CD4-positive, alpha-beta memory T cell (primary cell): ENCODE data around the gene BRIP1. TPM values are rescaled to one million over a fixed set of nuclear protein-coding genes. Genes with fewer than 3 reads are reported as not detected.
A peak's percentile ranks its signal among the peaks of the same experiment; 100 is the strongest.

ENCODE experiments used
- CTCF ChIA-PET: fragments of 350-600 bp; sonication (Branson Sonifier 250); formaldehyde crosslinking; loops from one replicate; lab custom pipeline; 2021; ENCODE audit warnings: inconsistent platforms; ENCODE audit not compliant: partially characterized antibody; lab: Charles Lee
- POLR2A ChIA-PET: fragments of 350-600 bp; sonication (Branson Sonifier 250); formaldehyde crosslinking; loops from one replicate; lab custom pipeline; 2021; ENCODE audit not compliant: partially characterized antibody; lab: Charles Lee
- DNase-seq, 5 donors: peaks; one replicate each; pipeline versions ENCODE4 v3.0.0 to v3.0.0-alpha.2; 2020 to 2022; ENCODE audit warnings: mixed read lengths in 1 of 5
- H3K27ac ChIP-seq: one replicate; pipeline ENCODE4 v1.7.0; 2013; ENCODE audit warnings: low read depth, low read length
- H3K27me3 ChIP-seq: 2 replicates; pipeline ENCODE4 v1.7.0; 2013; ENCODE audit warnings: mild to moderate bottlenecking, low read length, moderate library complexity; ENCODE audit not compliant: insufficient read depth
- H3K36me3 ChIP-seq: 2 replicates; pipeline ENCODE4 v1.7.0; 2013; ENCODE audit warnings: mild to moderate bottlenecking, low read length, moderate library complexity; ENCODE audit not compliant: insufficient read depth
- H3K4me1 ChIP-seq: 2 replicates; pipeline ENCODE4 v1.7.0; 2013; ENCODE audit warnings: mild to moderate bottlenecking, low read length, moderate library complexity; ENCODE audit not compliant: insufficient read depth
- H3K4me3 ChIP-seq, 2 donors: one replicate each; pipeline ENCODE4 v1.7.0; 2013; ENCODE audit warnings: low read length in 2 of 2, mild to moderate bottlenecking in 1 of 2
- H3K9me3 ChIP-seq, 2 donors: one replicate each; pipeline ENCODE4 v1.7.0; 2013; ENCODE audit warnings: low read length in 2 of 2, control low read depth in 1 of 2; ENCODE audit not compliant: control insufficient read depth in 1 of 2
- H3K27ac Mint-ChIP-seq, 7 donors: one replicate each; pipeline ENCODE4 v1.8.0; 2020 to 2021; ENCODE audit warnings: mixed read lengths in 7 of 7, mild to moderate bottlenecking in 6 of 7, inconsistent platforms in 3 of 7, moderate library complexity in 3 of 7
- H3K27me3 Mint-ChIP-seq, 2 donors: one replicate each; pipeline ENCODE4 v1.8.0; 2020 to 2021; ENCODE audit warnings: mixed read lengths in 2 of 2
- H3K36me3 Mint-ChIP-seq, 2 donors: one replicate each; pipeline ENCODE4 v1.8.0; 2020 to 2021; ENCODE audit warnings: mixed read lengths in 2 of 2, inconsistent platforms in 1 of 2, mild to moderate bottlenecking in 1 of 2
- H3K4me1 Mint-ChIP-seq, 4 donors: one replicate each; pipeline ENCODE4 v1.8.0; 2020 to 2021; ENCODE audit warnings: mixed read lengths in 4 of 4, mild to moderate bottlenecking in 1 of 4
- H3K4me3 Mint-ChIP-seq, 8 donors: one replicate each; pipeline ENCODE4 v1.8.0; 2020 to 2021; ENCODE audit warnings: mixed read lengths in 8 of 8, mild to moderate bottlenecking in 7 of 8, moderate library complexity in 6 of 8, inconsistent platforms in 3 of 8
- H3K9me3 Mint-ChIP-seq, 8 donors: one replicate each; pipeline ENCODE4 v1.8.0; 2020 to 2021; ENCODE audit warnings: mixed read lengths in 8 of 8, mild to moderate bottlenecking in 5 of 8, inconsistent platforms in 3 of 8, moderate library complexity in 1 of 8
- intact Hi-C: fragments of 100-400 bp; cut with micrococcal nuclease; formaldehyde crosslinking; loops from one replicate; pipeline ENCODE4 v1.15.1; 2023
- polyA plus RNA-seq, 2 donors: library from polyadenylated mRNA; unstranded; fragments of 300-500 nt; fragmentation: Illumina TruSeq; gene quantifications; one replicate each; pipeline ENCODE4 v1.2.3, GENCODE V29; 2021
- total RNA-seq, 2 experiments: library from RNA; stranded (reverse); gene quantifications; one replicate each; pipeline ENCODE4 v1.2.3, GENCODE V29; 2021

The BRIP1 gene
- total and polyA plus RNA-seq, 4 experiments from 2014 or later, result 0.31 to 1.7 (median 1.3) TPM

GRCh38 chr17:61710546-61710945 lies 152.8 kb downstream of the BRIP1 start:
- Mint-ChIP-seq H3K4me1 (no peaks in the 10 kb centered on the region), H3K9me3 (peaks cover 0 to 14% (median 7%) of the 10 kb centered on the region in 8 donors), H3K27ac (peak overlapping the region in 1 of 7 donors; percentile 47), H3K4me3 (no peak overlapping the region), H3K36me3 (peaks cover 8 to 22% of the 10 kb centered on the region in 2 donors), H3K27me3 (no peaks in the 10 kb centered on the region)
- Histone ChIP-seq H3K4me3 (no peak overlapping the region), H3K9me3 (no peaks in the 10 kb centered on the region), H3K27ac (no peak overlapping the region), H3K36me3 (no peaks in the 10 kb centered on the region), H3K27me3 (no peaks in the 10 kb centered on the region), H3K4me1 (no peaks in the 10 kb centered on the region)
- POLR2A ChIA-PET, result no interaction called here
- CTCF ChIA-PET, result interaction anchor here (1.3 kb wide), 1 partner anchor 493 kb away, joined by 3 read pairs; no protein-coding TSS in a partner anchor
- no peak for DNase-seq
- intact Hi-C loops, result no loop called here

DNA sequence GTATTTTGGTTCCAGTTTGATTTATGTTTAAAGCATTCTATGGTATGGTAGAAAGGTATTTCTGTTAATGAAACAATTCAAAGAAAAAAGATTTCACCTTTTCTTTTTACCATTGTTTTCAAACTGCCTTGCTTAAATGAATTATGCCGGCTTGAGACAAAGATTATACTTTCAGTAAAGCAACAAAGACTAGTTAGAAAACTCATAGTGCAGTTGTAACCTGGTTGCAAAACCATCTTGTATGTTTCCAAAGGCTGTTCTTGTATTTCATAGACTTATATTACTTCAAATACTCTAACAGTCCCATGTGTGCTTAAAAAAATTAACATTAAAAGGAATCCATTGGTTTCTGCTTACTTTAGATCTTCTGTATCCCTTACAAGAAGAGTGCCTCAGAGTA lies 153.8 kb downstream of the BRIP1 start:
- Histone ChIP-seq H3K4me1 (no peaks in the 10 kb centered on the region), H3K4me3 (no peak overlapping the region), H3K27me3 (no peaks in the 10 kb centered on the region), H3K9me3 (no peaks in the 10 kb centered on the region), H3K27ac (no peak overlapping the region), H3K36me3 (no peaks in the 10 kb centered on the region)
- CTCF ChIA-PET, result no interaction called here
- POLR2A ChIA-PET, result no interaction called here
- Mint-ChIP-seq H3K4me3 (no peak overlapping the region), H3K27ac (no peak overlapping the region), H3K36me3 (peaks cover 8 to 18% of the 10 kb centered on the region in 2 donors), H3K9me3 (peaks cover 0 to 21% (median 11%) of the 10 kb centered on the region in 8 donors), H3K4me1 (no peaks in the 10 kb centered on the region), H3K27me3 (no peaks in the 10 kb centered on the region)
- intact Hi-C loops, result no loop called here
- DNase-seq, result no peak

GRCh38 chr17:61704935-61705449 lies 158.3 kb downstream of the BRIP1 start:
- no peak overlapping the region for H3K27ac Mint-ChIP-seq
- H3K9me3 Mint-ChIP-seq, result peaks cover 0 to 63% (median 50%) of the 10 kb centered on the region in 8 donors
- peaks cover 0 to 18% of the 10 kb centered on the region in 2 donors for H3K9me3 ChIP-seq

DNA sequence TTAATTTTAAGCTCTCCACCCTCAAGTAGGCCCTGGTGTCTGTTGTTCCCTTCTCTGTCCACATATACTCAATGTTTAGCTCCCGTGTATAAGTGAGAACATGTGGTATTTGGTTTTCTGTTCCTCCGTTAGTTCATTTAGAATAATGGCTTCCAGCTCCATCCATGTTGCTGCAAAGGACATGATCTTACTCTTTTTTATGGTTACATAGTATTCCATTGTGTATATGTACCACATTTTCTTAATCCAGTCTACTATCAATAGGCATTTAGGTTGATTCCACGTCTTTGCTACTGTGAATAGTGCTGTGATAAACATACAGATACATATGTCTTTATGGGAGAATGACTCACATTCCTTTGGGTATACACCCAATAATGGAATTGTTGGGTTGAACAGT lies 160.9 kb downstream of the BRIP1 start:
- Mint-ChIP-seq H3K4me1 (no peaks in the 10 kb centered on the region), H3K9me3 (peaks cover 0 to 77% (median 68%) of the 10 kb centered on the region in 8 donors), H3K27me3 (peaks cover 0 to 1% of the 10 kb centered on the region in 2 donors), H3K4me3 (no peak overlapping the region), H3K27ac (no peak overlapping the region), H3K36me3 (peaks cover 11 to 14% of the 10 kb centered on the region in 2 donors)
- H3K4me1 ChIP-seq, result no peaks in the 10 kb centered on the region
- peaks cover 0 to 22% of the 10 kb centered on the region in 2 donors for H3K9me3 ChIP-seq
- intact Hi-C loops, result no loop called here
- no peak overlapping the region for H3K27ac ChIP-seq
- ChIA-PET POLR2A (no interaction called here), CTCF (no interaction called here)
- no peaks in the 10 kb centered on the region for H3K36me3 ChIP-seq
- H3K4me3 ChIP-seq, result no peak overlapping the region
- no peak for DNase-seq
- H3K27me3 ChIP-seq, result no peaks in the 10 kb centered on the region

More at GRCh38 chr17:61704935-61705449, 158.3 kb downstream of the BRIP1 start:
- intact Hi-C loops, result no loop called here
- H3K27me3 Mint-ChIP-seq, result peaks cover 0 to 1% of the 10 kb centered on the region in 2 donors
- ChIA-PET POLR2A (no interaction called here), CTCF (no interaction called here)
- Histone ChIP-seq H3K4me3 (no peak overlapping the region), H3K36me3 (no peaks in the 10 kb centered on the region), H3K27ac (no peak overlapping the region), H3K27me3 (no peaks in the 10 kb centered on the region), H3K4me1 (no peaks in the 10 kb centered on the region)
- H3K4me3 Mint-ChIP-seq, result no peak overlapping the region
- no peak for DNase-seq
- H3K4me1 Mint-ChIP-seq, result no peaks in the 10 kb centered on the region
- H3K36me3 Mint-ChIP-seq, result peaks cover 9 to 10% of the 10 kb centered on the region in 2 donors

- Histone ChIP-seq H3K27ac (no peak overlapping the region), H3K36me3 (no peaks in the 10 kb centered on the region), H3K4me3 (no peak overlapping the region), H3K9me3 (peaks cover 0 to 22% of the 10 kb centered on the region in 2 donors), H3K27me3 (no peaks in the 10 kb centered on the region), H3K4me1 (no peaks in the 10 kb centered on the region)
- Mint-ChIP-seq H3K27me3 (peaks cover 0 to 1% of the 10 kb centered on the region in 2 donors), H3K27ac (no peak overlapping the region), H3K4me3 (no peak overlapping the region), H3K9me3 (peaks cover 0 to 77% (median 66%) of the 10 kb centered on the region in 8 donors), H3K36me3 (peaks cover 11 to 13% of the 10 kb centered on the region in 2 donors), H3K4me1 (no peaks in the 10 kb centered on the region)
- intact Hi-C loops, result no loop called here
- ChIA-PET POLR2A (no interaction called here), CTCF (no interaction called here)
- DNase-seq, result no peak
Measured at GRCh38 chr17:61701978-61702377, 161.3 kb downstream of the BRIP1 start.

DNA sequence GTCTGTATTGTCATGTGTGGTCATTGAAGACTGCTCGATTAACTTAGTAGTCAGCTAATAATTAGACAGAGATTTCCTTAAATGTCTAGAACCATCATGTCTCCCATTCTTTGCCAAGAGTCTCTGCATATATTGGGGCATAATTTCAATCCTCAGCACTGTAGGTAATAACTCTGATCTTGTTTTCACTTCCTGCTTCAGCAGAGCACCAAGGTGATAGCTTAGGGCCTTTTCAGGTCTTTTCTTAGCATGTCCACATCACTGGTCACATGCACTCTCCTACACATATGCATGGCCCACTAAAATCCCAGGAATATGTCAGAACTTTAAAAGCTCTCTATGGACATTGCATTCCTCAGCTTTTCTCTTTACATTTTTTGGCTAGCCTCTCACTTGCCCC lies 162.0 kb downstream of the BRIP1 start:
- H3K9me3 Mint-ChIP-seq, result peaks cover 0 to 77% (median 64%) of the 10 kb centered on the region in 8 donors

DNA sequence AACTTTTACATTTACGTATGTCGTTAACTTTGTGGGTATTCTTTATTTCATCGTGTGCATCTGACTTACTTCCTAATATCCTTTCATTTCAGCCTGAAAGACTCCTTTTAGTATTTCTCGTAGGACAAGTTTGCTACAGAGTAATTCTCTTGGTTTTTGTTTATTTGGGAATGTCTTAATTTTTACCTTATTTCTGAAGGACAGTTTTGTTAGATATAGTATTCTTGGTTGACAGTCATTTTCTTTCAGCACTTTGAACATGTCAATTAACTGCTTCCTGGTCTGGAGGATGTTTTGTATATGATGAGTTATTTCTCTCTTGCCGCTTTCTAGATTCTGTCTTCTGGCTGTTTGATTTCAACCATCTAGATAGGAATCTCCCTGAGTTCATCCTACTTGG lies 163.1 kb downstream of the BRIP1 start:
- Mint-ChIP-seq H3K27me3 (peaks cover 0 to 1% of the 10 kb centered on the region in 2 donors), H3K4me3 (no peak overlapping the region), H3K9me3 (peaks cover 0 to 75% (median 63%) of the 10 kb centered on the region in 8 donors), H3K36me3 (peaks cover 11 to 13% of the 10 kb centered on the region in 2 donors), H3K4me1 (no peaks in the 10 kb centered on the region), H3K27ac (no peak overlapping the region)
- no peak overlapping the region for H3K4me3 ChIP-seq
- ChIA-PET POLR2A (no interaction called here), CTCF (no interaction called here)
- DNase-seq, result no peak
- peaks cover 0 to 22% of the 10 kb centered on the region in 2 donors for H3K9me3 ChIP-seq
- no peaks in the 10 kb centered on the region for H3K4me1 ChIP-seq
- no peaks in the 10 kb centered on the region for H3K36me3 ChIP-seq
- intact Hi-C loops, result no loop called here
- H3K27me3 ChIP-seq, result no peaks in the 10 kb centered on the region
- no peak overlapping the region for H3K27ac ChIP-seq

More for the DNA sequence above, 162.0 kb downstream of the BRIP1 start:
- ChIA-PET CTCF (no interaction called here), POLR2A (no interaction called here)
- H3K36me3 Mint-ChIP-seq, result peaks cover 11 to 13% of the 10 kb centered on the region in 2 donors
- peaks cover 0 to 1% of the 10 kb centered on the region in 2 donors for H3K27me3 Mint-ChIP-seq
- Histone ChIP-seq H3K36me3 (no peaks in the 10 kb centered on the region), H3K27ac (no peak overlapping the region), H3K4me3 (no peak overlapping the region), H3K9me3 (peaks cover 0 to 22% of the 10 kb centered on the region in 2 donors), H3K27me3 (no peaks in the 10 kb centered on the region), H3K4me1 (no peaks in the 10 kb centered on the region)
- intact Hi-C loops, result no loop called here
- H3K4me1 Mint-ChIP-seq, result no peaks in the 10 kb centered on the region
- DNase-seq, result no peak
- no peak overlapping the region for H3K4me3 Mint-ChIP-seq
- H3K27ac Mint-ChIP-seq, result no peak overlapping the region
